ENCODE measurements around the gene VWA3A.
"Not testable (repeated sequence)": the region's sequence is repeated elsewhere in the genome, so short reads cannot be mapped to it uniquely, and the experiment has no call there.

Gene VWA3A

GRCh38 chr16:22184615-22184968 is 92.3 kb downstream of the VWA3A start:
- no peak for DNase-seq

- DNase-seq = no peak
Observed at GRCh38 chr16:22186517-22186916, 94.2 kb downstream of the VWA3A start.

GRCh38 chr16:22188267-22188594 is 95.9 kb downstream of the VWA3A start:
- DNase-seq = no peak

- DNase-seq = peak; percentile 69 to 76
Observed at GRCh38 chr16:22188595-22189442, 96.5 kb downstream of the VWA3A start.

- peak in 1 of 2 experiments; percentile 21 for DNase-seq
Observed at GRCh38 chr16:22189473-22190080, 97.2 kb downstream of the VWA3A start.

- peak; percentile 98 to 99 for DNase-seq
Observed at GRCh38 chr16:22190081-22190775, 97.9 kb downstream of the VWA3A start.

GRCh38 chr16:22190776-22191531 is 98.6 kb downstream of the VWA3A start:
- peak; percentile 98 to 99 for DNase-seq

- DNase-seq = peak; percentile 37 to 40
Observed at GRCh38 chr16:22191532-22192260, 99.4 kb downstream of the VWA3A start.

- peak; percentile 55 to 84 for DNase-seq
Observed at GRCh38 chr16:22192261-22193062, 100.1 kb downstream of the VWA3A start.

- no peak for DNase-seq
Observed at GRCh38 chr16:22193063-22193411, 100.7 kb downstream of the VWA3A start.

- DNase-seq = no peak
Observed at GRCh38 chr16:22194707-22195444, 102.5 kb downstream of the VWA3A start.

GRCh38 chr16:22195445-22195694 is 103.0 kb downstream of the VWA3A start:
- no peak for DNase-seq

GRCh38 chr16:22195695-22196558 is 103.6 kb downstream of the VWA3A start:
- peak; percentile 77 to 84 for DNase-seq

- DNase-seq = not testable (repeated sequence)
Observed at GRCh38 chr16:22196559-22197168, 104.3 kb downstream of the VWA3A start.

- DNase-seq = no peak
Observed at GRCh38 chr16:22198547-22199293, 106.4 kb downstream of the VWA3A start.

- no peak for DNase-seq
Observed at GRCh38 chr16:22202261-22202637, 109.9 kb downstream of the VWA3A start.

- DNase-seq = no peak
Observed at GRCh38 chr16:22203091-22203490, 110.8 kb downstream of the VWA3A start.

- no peak for DNase-seq
Observed at GRCh38 chr16:22204091-22204655, 111.8 kb downstream of the VWA3A start.

GRCh38 chr16:22205577-22206012 is 113.3 kb downstream of the VWA3A start:
- DNase-seq = no peak
